CD14-positive monocyte (primary cell): Measurements from ENCODE around the gene RCBTB1. TPM values are rescaled to one million over a fixed set of nuclear protein-coding genes. Genes with fewer than 3 reads are reported as not detected.

Experiments
- DNase-seq, 3 donors: peaks; one replicate each; pipeline ENCODE4 v3.0.0-alpha.2; 2011 to 2022
- H2AFZ ChIP-seq: 2 replicates; pipeline ENCODE4 v1.6.0; 2012; ENCODE audit warnings: mild to moderate bottlenecking, low read depth, low read length, inconsistent platforms; ENCODE audit not compliant: insufficient read depth, poor library complexity, severe bottlenecking
- H3K27ac ChIP-seq, 2 donors: 1 replicate in 1 of 2; 2 replicates in 1 of 2; pipeline ENCODE4 v1.5.1; 2012 to 2013; ENCODE audit warnings: low read length in 2 of 2, control low read depth in 1 of 2, inconsistent platforms in 1 of 2, low read depth in 1 of 2, mild to moderate bottlenecking in 1 of 2
- H3K27me3 ChIP-seq, 2 donors: one replicate each; pipeline versions ENCODE4 v1.6.0 to v1.6.1; 2011 to 2013; ENCODE audit warnings: low read length in 2 of 2; ENCODE audit not compliant: control insufficient read depth in 2 of 2, insufficient read depth in 2 of 2
- H3K36me3 ChIP-seq, 2 donors: replicated peaks in 1 of 2; 1 replicate in 1 of 2; 2 replicates in 1 of 2; pipeline versions ENCODE4 v1.5.1 to v1.6.1; 2012 to 2013; ENCODE audit warnings: low read length in 2 of 2, control low read depth in 1 of 2, inconsistent platforms in 1 of 2, mild to moderate bottlenecking in 1 of 2; ENCODE audit not compliant: insufficient read depth in 2 of 2, control insufficient read depth in 1 of 2
- H3K4me1 ChIP-seq, 2 donors: 1 replicate in 1 of 2; 2 replicates in 1 of 2; pipeline versions ENCODE4 v1.5.1 to v1.6.1; 2012 to 2013; ENCODE audit warnings: low read length in 2 of 2, control low read depth in 1 of 2, inconsistent platforms in 1 of 2, mild to moderate bottlenecking in 1 of 2, moderate library complexity in 1 of 2; ENCODE audit not compliant: insufficient read depth in 2 of 2, control insufficient read depth in 1 of 2
- H3K4me2 ChIP-seq: replicated peaks from 2 replicates; pipeline ENCODE3; 2012; ENCODE audit warnings: low read length, moderate library complexity, mild to moderate bottlenecking; ENCODE audit not compliant: poor library complexity, severe bottlenecking; ENCODE audit errors: extremely low read depth
- H3K4me3 ChIP-seq, 3 experiments: fragments of 200-600 bp in 1 of 3; sonication (generic) in 1 of 3; replicated peaks in 1 of 3; 1 replicate in 2 of 3; 2 replicates in 1 of 3; pipeline ENCODE4 v1.5.1; 2011 to 2013; ENCODE audit warnings: low read length in 3 of 3, mild to moderate bottlenecking in 3 of 3, control low read depth in 2 of 3, low read depth in 2 of 3, inconsistent platforms in 1 of 3, moderate library complexity in 1 of 3
- H3K79me2 ChIP-seq: 2 replicates; pipeline ENCODE4 v1.6.0; 2012; ENCODE audit warnings: mild to moderate bottlenecking, control low read depth, inconsistent platforms, low read length, moderate library complexity; ENCODE audit not compliant: insufficient read depth
- H3K9ac ChIP-seq: 2 replicates; pipeline ENCODE4 v1.6.0; 2017; ENCODE audit warnings: low read length, mild to moderate bottlenecking; ENCODE audit not compliant: insufficient read depth, poor library complexity, severe bottlenecking
- H3K9me3 ChIP-seq, 2 donors: replicated peaks in 1 of 2; 1 replicate in 1 of 2; 2 replicates in 1 of 2; pipeline versions ENCODE4 v1.5.1 to v1.6.1; 2012 to 2013; ENCODE audit warnings: low read length in 2 of 2, control low read depth in 1 of 2; ENCODE audit not compliant: control insufficient read depth in 1 of 2, insufficient read depth in 1 of 2
- H4K20me1 ChIP-seq: 2 replicates; pipeline ENCODE4 v1.6.0; 2012; ENCODE audit warnings: mild to moderate bottlenecking, low read length, control low read depth, moderate library complexity; ENCODE audit not compliant: insufficient read depth
- H3K27ac Mint-ChIP-seq, 7 donors: one replicate each; pipeline ENCODE4 v1.8.0; 2020; ENCODE audit warnings: mild to moderate bottlenecking in 7 of 7, mixed read lengths in 7 of 7, moderate library complexity in 6 of 7, inconsistent platforms in 2 of 7
- H3K27me3 Mint-ChIP-seq, 3 donors: one replicate each; pipeline ENCODE4 v1.8.0; 2021 to 2022; ENCODE audit warnings: low read depth in 3 of 3, mild to moderate bottlenecking in 3 of 3, mixed read lengths in 3 of 3, moderate library complexity in 3 of 3, inconsistent platforms in 1 of 3
- H3K36me3 Mint-ChIP-seq, 2 donors: one replicate each; pipeline ENCODE4 v1.8.0; 2020; ENCODE audit warnings: mixed read lengths in 2 of 2, inconsistent platforms in 1 of 2, mild to moderate bottlenecking in 1 of 2
- H3K4me1 Mint-ChIP-seq: one replicate; pipeline ENCODE4 v1.8.0; 2020; ENCODE audit warnings: mild to moderate bottlenecking, mixed read lengths
- H3K4me3 Mint-ChIP-seq, 2 donors: one replicate each; pipeline ENCODE4 v1.8.0; 2020; ENCODE audit warnings: mild to moderate bottlenecking in 2 of 2, mixed read lengths in 2 of 2, moderate library complexity in 1 of 2
- H3K9me3 Mint-ChIP-seq, 7 donors: one replicate each; pipeline ENCODE4 v1.8.0; 2020 to 2022; ENCODE audit warnings: mixed read lengths in 7 of 7, mild to moderate bottlenecking in 6 of 7, moderate library complexity in 6 of 7, inconsistent platforms in 2 of 7
- WGBS: methylation state at CpG from one replicate; pipeline ENCODE4 v1.1.5; 2013; ENCODE audit warnings: missing lambda C conversion rate; ENCODE audit not compliant: insufficient coverage; 5-methylcytosine and 5-hydroxymethylcytosine counted together
- intact Hi-C, 2 donors: fragments of 100-400 bp; cut with micrococcal nuclease; formaldehyde crosslinking; loops; one replicate each; pipeline versions ENCODE4 v1.15.0 to v1.15.1; 2023
- polyA plus RNA-seq, 3 donors: library from polyadenylated mRNA; depleted of rRNA in 1 of 3; unstranded in 2 of 3; stranded (reverse) in 1 of 3; fragments of 300-500 nt in 2 of 3; fragments of >200 nt in 1 of 3; fragmentation: Illumina TruSeq in 2 of 3; gene quantifications; 1 replicate in 2 of 3; 2 replicates in 1 of 3; pipeline ENCODE4 v1.2.3, GENCODE V29; 2012 to 2021
- TF ChIP-seq, protein P1 (sequence below): fragments of 200-600 bp; IDR thresholded peaks from one replicate; pipeline ENCODE4 v1.8.0; 2022; ENCODE audit warnings: antibody characterized with exemption, mild to moderate bottlenecking

The RCBTB1 gene
- polyA plus RNA-seq, 3 donors = 9.8 to 19.4 (median 13.2) TPM

DNA sequence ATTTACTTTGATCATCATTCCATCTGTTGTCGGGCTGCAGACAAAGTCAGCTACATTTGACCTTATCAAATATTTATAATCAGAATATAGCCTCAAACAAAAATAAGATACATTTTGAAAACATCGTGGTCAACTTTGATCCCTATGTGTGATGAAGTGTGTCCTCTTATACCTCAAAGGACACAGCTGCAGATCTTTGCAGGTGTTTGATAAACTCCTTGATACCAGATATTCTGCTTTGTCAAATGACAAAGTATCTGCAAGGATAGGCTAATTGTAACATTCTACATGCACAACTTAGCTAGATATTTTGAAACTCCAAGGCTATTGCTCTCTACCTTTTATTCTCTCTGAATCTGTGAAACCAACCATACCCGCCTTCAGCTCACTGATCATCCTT, 45.6 kb downstream of the RCBTB1 start:
- Histone ChIP-seq H3K4me1 (peaks cover 6 to 17% of the 10 kb centered on the region in 2 donors), H3K9ac (no peak overlapping the region), H4K20me1 (no peaks in the 10 kb centered on the region), H3K79me2 (no peaks in the 10 kb centered on the region), H3K4me3 (no peak overlapping the region), H3K4me2 (no peak overlapping the region), H3K36me3 (peaks cover 20 to 63% of the 10 kb centered on the region in 2 donors), H3K27ac (no peak overlapping the region), H2AFZ (no peak overlapping the region), H3K9me3 (no peaks in the 10 kb centered on the region), H3K27me3 (no peaks in the 10 kb centered on the region)
- peak overlapping the region in 1 of 7 donors; percentile 43 for H3K27ac Mint-ChIP-seq
- DNase-seq = no peak
- 80% methylated on average over 1 of the region's 3 CpGs for WGBS
- H3K4me1 Mint-ChIP-seq = peaks cover 20% of the 10 kb centered on the region
- H3K36me3 Mint-ChIP-seq = peaks cover 35 to 63% of the 10 kb centered on the region in 2 donors
- intact Hi-C loops = no loop called here
- H3K4me3 Mint-ChIP-seq = no peak overlapping the region
- TF ChIP-seq, protein P1, sequence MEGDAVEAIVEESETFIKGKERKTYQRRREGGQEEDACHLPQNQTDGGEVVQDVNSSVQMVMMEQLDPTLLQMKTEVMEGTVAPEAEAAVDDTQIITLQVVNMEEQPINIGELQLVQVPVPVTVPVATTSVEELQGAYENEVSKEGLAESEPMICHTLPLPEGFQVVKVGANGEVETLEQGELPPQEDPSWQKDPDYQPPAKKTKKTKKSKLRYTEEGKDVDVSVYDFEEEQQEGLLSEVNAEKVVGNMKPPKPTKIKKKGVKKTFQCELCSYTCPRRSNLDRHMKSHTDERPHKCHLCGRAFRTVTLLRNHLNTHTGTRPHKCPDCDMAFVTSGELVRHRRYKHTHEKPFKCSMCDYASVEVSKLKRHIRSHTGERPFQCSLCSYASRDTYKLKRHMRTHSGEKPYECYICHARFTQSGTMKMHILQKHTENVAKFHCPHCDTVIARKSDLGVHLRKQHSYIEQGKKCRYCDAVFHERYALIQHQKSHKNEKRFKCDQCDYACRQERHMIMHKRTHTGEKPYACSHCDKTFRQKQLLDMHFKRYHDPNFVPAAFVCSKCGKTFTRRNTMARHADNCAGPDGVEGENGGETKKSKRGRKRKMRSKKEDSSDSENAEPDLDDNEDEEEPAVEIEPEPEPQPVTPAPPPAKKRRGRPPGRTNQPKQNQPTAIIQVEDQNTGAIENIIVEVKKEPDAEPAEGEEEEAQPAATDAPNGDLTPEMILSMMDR = no peak
- no peaks in the 10 kb centered on the region for H3K27me3 Mint-ChIP-seq
- no peaks in the 10 kb centered on the region for H3K9me3 Mint-ChIP-seq

DNA sequence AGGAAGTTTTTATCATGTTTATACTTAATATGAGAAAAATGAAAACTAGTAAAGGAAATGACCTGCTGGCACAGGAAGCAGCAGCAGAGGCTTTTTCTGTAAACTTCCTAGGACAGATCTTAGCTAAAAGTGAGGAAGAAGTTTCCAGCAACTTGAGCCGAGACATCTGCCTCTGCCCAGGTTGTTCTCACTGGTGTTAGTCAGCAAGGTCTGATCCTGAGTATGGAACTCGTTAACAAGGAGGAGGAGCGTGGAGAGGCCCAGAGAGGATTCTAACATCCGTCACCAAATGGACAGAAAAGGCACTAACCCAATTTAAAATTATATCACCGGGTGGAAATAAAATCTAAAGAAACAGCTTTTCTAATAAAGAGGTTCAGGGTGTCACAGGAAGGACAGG, 46.0 kb downstream of the RCBTB1 start:
- no peak overlapping the region for H2AFZ ChIP-seq
- no peak overlapping the region for H3K4me2 ChIP-seq
- H3K27ac ChIP-seq = no peak overlapping the region
- TF ChIP-seq, protein P1 = no peak
- Mint-ChIP-seq H3K4me1 (peaks cover 20% of the 10 kb centered on the region), H3K27me3 (no peaks in the 10 kb centered on the region), H3K9me3 (no peaks in the 10 kb centered on the region), H3K4me3 (no peak overlapping the region), H3K36me3 (peaks cover 33 to 62% of the 10 kb centered on the region in 2 donors), H3K27ac (peak overlapping the region in 2 of 7 donors; percentile 17 to 29)
- H3K9me3 ChIP-seq = no peaks in the 10 kb centered on the region
- peaks cover 8 to 17% of the 10 kb centered on the region in 2 donors for H3K4me1 ChIP-seq
- no peaks in the 10 kb centered on the region for H3K27me3 ChIP-seq
- WGBS = 60% methylated on average over 1 of the region's 5 CpGs
- no peak overlapping the region for H3K9ac ChIP-seq
- intact Hi-C loops = no loop called here
- H3K4me3 ChIP-seq = no peak overlapping the region
- DNase-seq = no peak
- H3K79me2 ChIP-seq = no peaks in the 10 kb centered on the region
- H4K20me1 ChIP-seq = no peaks in the 10 kb centered on the region
- peaks cover 15 to 58% of the 10 kb centered on the region in 2 donors for H3K36me3 ChIP-seq
